H4 (cell line): ENCODE data around the gene RANBP3L. TPM values are rescaled to one million over a fixed set of nuclear protein-coding genes. Genes with fewer than 3 reads are reported as not detected.
A peak's percentile ranks its signal among the peaks of the same experiment; 100 is the strongest.
"Not testable (repeated sequence)": the region's sequence is repeated elsewhere in the genome, so short reads cannot be mapped to it uniquely, and the experiment has no call there.

Experiments
- DNase-seq: peaks from one replicate; pipeline ENCODE4 v3.0.0-alpha.2; 2015; ENCODE audit warnings: low spot score
- total RNA-seq: library from RNA; depleted of rRNA; stranded (reverse); fragments of >200 nt; shearing (Covaris generic); gene quantifications from 2 replicates; pipeline ENCODE4 v1.2.3, GENCODE V29; 2014

RANBP3L gene
- total RNA-seq, 1 experiment from 2014 or later, result 1.6 TPM

DNA sequence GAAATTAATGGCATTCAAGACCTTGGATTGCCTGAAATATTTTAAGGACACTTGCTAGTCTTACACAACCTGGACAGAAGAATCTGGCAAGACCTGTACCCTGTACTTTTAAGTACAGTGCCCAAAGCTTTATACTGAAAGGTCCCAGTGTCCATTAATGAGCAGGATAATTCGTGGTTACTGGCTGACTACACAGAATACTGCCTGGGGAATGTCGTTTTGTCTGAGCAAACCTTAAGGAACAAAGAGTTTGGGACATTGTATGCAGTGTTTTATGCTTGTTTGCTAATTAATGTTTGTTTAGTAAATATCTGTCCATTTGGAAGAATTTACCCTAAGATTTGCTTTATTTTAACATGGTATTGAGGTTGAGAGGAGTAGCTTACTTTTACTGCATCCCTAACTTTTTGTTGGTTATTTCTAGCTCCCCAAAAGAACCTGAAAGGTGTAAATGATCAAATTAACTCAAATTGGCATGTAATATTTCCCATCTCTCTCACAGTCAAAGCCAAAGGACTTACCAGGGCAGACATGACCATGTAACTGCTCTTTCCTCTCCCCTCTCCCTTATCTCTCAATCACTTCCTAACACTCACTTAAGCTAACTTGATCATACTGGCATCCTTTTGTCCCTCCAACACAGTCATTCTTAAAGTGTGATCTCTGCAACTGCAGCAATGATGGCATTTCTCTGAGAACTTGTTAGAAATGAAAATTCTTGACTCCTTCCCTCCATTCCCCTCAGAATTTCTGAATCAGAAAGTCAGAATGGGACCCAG lies 15.7 kb downstream of the RANBP3L start:
- DNase-seq, result no peak

DNA sequence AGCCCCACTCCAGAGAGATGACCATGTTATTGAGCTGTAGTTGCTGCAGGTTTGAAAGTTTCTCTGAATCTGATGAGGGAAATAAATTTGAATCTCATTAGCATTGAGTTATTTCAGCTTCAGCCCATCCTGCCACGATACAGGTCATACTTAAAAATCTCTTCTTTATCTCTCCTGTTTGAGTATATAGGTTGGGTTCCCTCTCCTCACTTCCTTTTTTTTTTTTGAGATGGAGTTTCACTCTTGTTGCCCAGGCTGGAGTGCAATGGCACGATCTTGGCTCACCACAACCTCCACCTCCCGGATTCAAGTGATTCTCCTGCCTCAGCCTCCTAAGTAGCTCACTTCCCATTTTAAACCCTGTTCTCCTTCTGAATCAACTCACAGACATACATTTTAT lies 17.9 kb downstream of the RANBP3L start:
- DNase-seq, result not testable (repeated sequence)

DNA sequence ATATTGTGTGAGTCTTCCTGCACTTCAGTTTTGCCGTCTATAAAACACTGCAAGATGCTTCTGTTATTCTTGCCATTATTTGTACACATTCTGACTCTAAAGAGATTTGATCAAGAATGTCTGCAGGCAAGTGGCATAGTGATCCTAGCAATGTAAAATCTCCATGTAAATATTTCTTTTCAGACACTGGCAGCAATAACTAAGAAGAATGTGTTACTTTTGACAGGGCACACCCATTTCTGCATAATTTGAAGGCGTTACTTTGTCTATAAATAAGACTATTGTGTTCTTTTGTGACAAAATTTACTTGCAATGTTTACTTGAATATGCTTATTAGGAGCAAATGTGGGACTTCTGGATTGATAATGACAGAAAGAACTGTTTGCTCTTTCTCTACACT lies 20.1 kb downstream of the RANBP3L start:
- no peak for DNase-seq

DNA sequence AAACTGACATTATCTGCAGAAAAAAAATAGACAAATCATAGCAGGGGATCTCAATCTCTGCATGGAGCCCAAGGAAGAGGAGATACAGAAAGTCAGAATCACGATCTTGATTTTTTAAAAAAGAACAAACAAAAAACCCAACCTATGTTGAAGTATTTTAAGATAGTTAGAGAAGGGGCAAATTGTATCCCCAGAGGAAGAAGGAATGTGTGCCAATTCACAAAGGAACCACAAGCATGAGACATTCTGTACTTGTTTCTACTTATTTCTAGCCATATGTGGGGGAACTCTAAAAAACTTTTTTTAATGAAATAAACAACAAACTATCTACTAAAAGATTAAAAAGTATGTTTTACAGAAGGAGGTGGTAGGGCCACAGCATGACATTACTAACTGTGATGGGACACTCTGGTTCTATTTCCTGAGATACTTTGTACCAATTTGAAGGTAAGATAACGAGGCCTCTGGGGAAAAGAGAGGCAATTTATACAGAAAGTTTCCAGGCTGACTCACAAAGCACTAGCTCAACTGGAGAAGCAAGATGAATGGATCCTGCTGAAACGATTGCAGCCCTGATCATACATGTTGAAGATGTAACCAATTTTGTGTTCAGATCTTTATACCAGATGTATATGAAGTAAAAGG lies 22.5 kb downstream of the RANBP3L start:
- DNase-seq, result no peak

DNA sequence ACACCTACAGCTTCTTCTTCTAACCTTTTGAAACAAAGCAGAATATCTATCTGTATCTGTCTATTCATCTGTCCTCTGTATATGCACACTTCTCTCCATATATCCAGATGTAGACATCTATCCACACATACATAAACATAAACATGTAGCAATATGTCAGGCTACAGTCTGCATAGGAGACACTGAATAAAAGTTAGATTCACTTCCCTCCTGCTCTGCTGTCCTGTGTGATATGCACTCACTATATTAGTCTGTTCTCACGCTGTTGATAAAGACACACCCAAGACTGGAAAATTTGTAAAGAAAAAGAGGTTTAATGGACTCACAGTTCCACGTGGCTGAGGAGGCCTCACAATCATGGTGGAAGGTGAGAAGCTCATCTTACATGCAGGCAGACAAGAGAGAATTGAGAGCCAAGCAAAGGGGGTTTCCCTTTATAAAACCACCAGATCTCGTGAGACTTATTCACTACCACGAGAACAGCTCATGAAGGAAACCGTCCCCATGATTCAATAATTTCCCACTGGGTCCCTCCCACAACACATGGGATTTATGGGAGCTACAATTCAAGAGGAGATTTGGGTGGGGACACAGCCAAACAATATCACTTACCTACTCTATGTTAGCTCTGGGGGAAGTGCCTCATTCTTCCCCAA lies 24.1 kb downstream of the RANBP3L start:
- DNase-seq, result no peak

DNA sequence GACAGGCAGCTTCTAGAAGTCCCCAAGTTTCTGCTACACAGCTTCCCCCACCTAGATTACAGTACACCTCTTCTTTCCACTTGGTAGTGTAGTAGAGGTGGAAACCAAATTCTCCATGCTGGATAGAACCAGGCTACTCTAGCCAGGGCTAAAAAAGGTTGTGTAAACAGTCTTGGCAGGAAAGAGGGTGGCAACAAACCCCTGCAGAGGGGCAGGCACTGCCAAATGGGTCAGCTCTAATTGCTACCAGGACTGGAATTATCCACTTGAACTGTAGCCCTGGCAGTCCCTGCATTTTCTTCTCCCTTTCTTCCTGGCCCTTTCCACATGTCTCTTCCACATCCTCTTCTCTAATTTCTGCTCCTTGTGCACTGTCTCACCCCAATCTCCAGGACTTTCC lies 24.8 kb downstream of the RANBP3L start:
- peak; percentile 17 for DNase-seq

DNA sequence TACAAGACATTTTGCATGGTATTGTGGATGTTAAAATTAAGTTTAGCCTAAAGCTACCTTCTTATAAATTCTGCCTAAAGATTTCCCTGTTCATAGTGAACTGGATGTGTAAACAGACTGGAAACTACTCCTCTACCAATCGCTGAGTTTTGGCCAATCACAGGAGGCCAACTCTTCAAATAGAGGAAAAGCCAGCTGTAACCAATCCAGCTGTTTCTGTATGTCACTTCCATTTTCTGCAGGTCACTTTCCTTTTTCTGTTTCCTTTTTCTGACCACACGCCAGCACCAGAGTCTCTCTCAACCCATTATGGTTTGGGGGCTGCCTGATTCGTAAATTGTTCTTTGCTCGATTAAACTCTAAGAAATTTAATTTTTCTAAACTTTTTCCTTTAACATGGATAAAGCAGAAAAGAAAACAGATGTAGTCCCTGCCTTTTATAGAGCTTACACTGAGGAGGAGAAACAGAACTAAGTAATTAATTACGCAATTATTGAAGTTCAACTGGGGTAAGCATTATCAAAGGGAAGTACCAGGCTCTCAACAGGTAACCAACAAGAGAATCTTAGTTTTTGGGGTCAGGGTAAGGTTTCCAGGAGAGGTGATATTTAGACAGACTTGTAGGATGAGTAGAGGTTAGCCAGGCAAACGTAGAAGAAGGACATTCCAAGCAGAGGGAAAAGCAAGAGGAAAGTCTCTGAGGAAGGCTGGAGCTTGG lies 27.7 kb downstream of the RANBP3L start:
- DNase-seq, result no peak

DNA sequence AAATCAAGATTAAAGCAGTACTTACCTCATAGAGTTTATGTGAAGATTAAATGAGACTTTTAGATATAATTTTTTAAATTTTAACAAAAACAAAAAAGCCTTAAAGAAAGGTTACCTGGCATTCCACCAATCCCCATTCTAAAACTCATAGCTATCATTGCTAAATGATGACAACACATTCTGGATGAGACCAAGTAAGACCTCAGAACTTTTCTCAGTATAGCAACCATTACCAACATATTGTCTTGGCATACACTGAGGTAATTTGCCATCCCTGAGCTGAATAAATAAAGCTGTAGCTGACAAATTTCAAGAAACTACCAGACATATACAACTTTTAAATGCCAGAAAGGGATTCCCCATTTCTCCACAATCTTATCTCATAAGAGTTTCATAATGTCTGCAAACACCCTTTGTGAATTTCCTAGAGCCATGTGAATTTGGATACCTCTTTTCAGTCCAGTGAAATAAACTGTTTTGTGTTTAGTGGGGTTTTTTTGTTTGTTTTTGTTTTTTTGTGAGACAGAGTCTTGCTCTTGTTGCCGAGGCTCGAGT lies 29.5 kb downstream of the RANBP3L start:
- no peak for DNase-seq

DNA sequence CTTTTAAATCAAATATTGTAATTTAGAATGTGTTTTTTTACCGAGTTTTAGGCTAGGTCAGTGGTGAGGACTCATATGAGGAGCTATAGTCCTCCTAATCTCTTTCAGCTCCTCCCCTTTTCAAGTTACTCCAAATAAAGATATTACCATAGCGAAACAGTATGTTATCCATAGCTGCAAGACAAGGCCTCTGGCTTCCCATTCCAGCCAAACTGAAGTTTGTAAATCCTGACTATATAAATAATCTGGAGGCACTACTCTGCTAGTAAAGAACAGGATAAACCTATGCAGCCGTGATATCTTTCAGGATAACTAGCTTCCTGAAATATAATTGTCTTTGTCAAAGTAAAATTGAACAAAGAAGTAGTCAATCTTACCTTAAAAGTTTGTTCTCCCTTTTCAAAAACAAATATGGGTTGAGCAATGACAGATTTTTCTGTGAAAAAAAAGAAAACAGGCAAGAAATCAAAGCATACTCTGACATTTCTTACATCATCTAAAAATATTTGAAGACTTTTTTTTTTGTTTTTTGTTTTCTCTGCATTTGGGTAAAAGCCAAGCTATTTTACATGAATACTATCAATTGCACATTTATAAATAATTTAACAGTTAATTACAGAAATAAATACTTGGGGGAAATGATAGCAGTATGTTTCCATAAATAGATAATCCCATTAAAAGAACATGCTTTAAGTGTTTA lies 30.7 kb downstream of the RANBP3L start:
- no peak for DNase-seq

DNA sequence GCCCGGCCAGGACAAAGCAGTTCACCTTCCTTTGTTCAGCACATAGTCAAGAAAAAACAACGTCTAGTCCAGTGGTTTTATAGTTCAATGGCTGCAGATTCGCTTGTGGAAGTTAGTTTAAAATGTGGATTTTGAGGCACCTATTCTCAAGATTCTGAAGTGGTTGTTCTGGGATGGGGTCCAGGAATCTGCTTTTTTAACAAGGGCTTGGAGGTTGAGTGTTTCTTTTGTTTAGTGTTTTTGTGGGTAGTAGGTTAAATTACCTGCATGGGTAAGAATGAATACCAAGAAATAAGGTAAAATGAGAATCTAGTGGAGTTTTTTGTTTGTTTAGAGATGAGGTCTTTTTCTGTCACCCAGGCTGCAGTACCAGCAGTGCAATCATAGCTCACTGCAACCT lies 31.5 kb downstream of the RANBP3L start:
- no peak for DNase-seq

DNA sequence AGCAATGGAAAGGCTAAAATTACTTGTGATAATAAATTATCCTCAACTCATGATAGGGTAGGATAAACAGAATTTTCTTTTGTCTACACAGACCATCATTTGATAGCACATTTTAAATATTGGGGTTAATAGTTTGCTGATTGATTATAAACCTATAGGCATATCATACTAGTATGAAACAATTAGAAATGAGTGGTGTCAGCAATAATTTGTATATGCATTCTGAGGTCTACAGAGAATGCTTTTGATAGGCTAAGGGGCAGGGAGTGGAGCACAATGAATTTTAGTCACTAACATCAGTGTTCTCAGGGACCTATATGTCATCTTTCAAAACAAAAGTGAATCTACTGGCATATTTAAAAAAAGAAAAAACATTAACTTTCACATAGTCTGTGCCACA lies 32.2 kb downstream of the RANBP3L start:
- no peak for DNase-seq

DNA sequence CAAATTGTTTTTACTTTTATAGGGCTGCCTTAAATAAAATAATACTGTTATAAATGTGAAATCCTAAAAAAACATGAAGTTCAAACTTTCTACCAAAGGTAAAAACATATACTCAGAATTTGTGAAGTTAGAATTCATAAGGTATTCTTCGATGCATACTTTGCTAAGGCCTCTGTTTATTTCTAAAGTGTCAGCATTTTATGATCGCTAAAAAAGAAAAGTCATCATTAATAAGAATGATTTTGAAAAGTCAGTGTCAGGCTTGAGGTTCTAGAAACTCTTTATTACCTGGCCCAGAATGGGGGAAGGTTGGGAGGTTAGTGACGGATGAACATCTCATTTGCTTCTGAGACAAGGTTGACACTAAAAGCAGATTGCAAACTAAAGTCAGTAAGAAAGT lies 33.8 kb downstream of the RANBP3L start:
- no peak for DNase-seq

DNA sequence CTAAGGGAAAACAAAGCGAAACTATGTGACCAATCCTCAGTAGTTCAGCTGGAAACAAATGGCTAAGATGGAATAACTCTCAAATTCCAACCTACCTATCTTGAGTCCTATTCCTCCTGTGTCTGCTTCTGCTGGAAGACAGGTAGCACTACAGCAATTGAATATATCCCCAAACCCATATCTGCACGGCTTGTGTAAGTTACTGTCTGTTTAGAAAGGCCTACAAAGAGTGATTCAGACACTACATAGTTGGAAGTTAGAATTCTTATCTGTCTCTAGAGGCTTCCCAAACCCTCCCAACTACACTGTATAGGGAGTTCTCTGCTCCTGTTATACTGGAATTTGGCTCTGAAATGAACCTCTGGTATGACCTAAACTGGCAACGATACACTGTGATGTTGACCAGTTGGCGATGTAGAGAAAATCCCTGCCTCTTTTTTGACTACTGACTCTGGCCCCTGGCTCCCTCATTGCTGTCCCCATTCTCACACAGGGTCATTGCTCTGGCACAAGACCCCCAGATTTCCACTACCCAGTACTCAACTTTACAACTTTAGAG lies 37.4 kb downstream of the RANBP3L start:
- no peak for DNase-seq

DNA sequence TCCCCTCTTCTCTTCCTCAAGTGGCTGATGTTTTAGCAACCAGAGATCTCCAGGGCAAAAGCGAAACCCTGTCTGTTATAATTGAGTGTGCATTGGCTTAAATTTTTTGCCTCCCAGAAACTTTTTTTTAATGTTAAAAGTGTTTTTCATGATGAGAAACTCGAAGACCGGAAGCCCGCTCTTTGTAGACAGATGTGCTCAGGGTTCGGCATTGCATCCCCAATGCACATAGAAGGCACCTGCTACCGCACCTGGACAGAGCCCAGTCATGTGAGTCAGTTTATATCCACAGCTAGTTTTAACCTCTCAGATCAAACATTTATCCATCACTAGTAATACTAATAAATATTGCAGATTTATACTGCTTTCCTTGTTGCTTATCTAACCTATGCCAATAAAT lies 40.5 kb downstream of the RANBP3L start:
- DNase-seq, result no peak

DNA sequence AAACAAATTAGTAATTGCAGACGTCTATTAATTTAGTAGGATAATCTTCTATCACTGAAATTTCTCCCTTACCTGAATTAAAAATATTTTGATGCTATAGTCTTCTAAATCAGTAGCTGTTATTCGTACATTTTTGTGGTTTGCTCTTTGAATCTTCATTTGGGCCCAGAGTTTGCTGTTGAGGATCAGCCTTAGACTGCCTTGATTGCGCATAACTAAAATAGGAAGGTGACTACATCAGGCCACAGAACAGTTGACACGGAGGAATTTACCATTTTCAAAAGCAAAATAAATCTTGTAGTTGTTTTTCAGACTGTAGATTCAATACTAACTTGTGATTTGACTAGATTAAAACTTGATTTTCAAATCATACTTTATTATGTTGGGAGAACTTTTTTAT lies 48.1 kb downstream of the RANBP3L start:
- DNase-seq, result no peak

DNA sequence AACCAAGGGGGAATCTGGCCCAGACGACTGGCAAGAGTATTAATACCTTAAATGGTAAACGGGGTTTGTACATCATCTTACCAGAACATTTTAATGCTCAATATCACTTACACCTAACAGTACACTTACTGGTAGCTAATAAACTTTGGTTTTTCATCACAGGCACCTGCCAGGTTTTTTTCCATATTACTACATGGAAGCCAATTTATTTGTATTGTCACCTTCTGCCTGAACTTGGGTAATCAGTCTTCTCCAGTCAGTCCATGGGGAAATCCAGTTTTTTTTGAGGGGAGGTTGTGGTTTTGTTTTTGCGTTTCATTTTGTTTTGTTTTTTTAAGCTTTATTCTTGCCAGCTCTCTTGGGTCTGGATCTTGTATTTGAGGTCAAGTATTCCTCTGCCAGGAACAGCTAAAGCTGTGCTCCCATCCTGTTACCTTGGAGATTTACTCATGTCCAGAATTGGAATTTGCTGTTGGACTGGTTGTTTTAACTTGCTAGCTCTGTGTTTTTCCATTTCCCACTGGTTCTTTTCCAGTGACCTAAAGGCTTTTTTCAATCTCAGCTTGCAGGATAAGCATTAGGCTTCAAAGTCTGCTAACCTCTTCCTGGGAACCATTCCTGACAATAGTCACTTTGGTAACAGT lies 48.9 kb downstream of the RANBP3L start:
- DNase-seq, result no peak

DNA sequence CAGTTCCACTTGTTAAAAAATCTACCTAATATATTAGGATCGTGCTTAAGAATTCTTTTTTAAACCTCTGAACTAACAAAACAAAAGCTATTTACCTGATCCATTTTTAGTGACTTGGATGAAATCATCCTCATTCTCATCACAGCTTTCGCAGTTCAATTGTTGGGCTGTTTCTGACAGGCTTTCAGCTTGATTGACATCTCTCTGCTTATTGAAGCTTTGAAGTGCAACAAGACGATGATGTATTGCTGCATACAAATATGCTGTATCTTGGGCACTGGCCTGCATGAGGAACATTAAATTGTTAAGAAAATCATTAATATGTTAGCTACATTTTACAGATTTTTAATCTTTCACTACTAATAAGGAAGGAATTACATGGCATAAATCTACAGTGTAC lies 50.5 kb downstream of the RANBP3L start:
- DNase-seq, result no peak

DNA sequence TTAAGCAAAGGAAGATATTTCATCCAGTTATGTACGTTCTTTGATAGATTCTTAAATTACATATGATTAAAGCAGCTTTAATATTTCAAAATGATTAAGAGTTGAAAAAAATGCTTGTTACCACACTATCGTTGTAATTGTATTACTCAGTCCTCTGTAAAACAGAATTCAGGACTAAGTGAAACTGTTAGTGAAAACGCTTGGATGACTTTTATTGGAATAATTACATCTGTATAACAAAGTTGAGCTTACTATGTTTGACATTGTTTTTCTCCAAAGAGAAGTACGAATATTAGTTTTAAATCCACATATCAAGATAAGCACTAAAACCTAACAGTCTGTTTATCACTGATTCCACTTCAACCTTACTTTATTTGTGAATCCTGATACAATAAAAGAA lies 51.3 kb downstream of the RANBP3L start:
- DNase-seq, result no peak

DNA sequence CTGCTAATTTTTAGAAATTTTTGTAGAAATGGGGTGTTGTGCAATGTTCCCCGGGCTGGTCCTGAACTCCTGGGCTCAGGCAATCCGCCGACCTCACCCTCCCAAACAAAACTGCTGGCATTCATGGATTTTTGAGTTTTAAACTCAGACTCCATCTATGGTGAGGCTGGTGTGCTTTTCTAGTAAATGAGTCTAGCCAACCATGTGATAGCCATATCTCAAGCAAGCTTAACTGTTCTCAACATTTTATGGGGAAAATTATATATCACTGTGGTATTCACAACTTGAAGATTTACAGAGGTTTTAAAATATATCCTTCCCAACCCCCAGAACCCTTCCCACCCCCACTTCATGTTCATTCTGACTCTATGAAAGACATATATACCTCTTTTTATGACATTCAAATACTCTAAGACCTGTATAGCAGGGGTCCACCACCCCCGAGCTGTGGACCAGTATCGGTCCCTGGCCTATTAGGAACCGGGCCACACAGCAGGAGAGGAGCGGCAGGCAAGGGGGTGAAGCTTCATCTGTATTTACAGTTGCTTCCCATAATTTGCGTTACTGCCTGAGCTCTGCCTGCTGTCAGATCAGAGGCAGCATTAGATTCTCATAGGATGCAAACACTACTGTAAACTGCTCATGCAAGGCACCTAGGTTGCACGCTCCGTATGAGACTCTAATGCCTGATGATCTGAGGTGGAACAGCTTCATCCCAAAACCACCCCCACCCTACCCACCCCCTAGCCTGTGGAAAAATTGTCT lies 55.5 kb downstream of the RANBP3L start:
- no peak for DNase-seq

DNA sequence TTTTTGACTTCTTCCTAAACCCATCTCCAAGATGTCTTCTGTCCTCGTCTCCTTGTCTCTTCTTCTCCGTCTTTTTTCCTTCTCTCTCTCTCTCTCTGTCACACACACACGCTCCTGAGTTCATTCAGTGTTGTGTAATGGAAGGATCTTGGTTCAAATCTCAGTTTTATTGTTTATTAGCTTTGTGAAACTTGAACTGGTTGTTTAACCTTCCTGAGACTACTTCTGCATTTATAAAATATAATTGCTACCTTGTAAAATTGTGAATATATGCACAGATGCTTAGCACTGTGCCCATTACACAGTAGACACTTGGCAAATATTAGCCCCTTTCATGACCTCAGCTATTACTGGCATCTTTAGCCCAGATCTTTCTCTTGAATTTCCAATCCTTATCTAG lies 57.6 kb downstream of the RANBP3L start:
- no peak for DNase-seq
